ENCODE data around the gene CFAP70. TPM values are rescaled to one million over a fixed set of nuclear protein-coding genes. Genes with fewer than 3 reads are reported as not detected.

CFAP70 gene
- total and polyA plus RNA-seq, 2 of the 8 experiments (the other 6 are each of a cell fraction or from before 2014, with no cell fraction given) = 0.21 to 0.30 TPM

DNA sequence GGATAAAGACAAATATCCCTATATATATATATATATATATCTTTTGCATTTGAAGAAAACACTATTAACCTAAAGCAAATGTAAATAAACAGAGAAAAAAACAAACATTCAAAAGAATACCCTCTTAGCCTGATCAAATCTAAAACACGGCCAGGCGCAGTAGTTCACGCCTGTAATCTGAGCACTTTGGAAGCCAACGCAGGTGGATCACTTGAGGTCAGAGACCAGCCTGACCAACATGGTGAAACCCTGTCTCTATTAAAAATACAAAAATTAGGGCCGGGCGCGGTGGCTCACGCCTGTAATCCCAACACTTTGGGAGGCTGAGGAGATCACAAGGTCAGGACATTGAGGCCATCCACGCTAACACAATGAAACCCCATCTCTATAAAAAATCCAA, 46.0 kb upstream of the CFAP70 start:
- Histone ChIP-seq H4K8ac (ENCODE audit: extremely low read depth, insufficient read depth, low read length) (no peak overlapping the region), H3K56ac (replicated peaks; ENCODE audit: insufficient read length, low read depth, low read length) (no peak overlapping the region), H2BK12ac (ENCODE audit: low read depth, low read length) (no peak overlapping the region), H2BK20ac (ENCODE audit: low read length) (no peak overlapping the region), H3K79me2 (ENCODE audit: control insufficient read depth in 1 of 2, insufficient read depth in 2 of 2, low read length in 2 of 2) (peaks cover 3 to 61% of the 10 kb centered on the region in 2 experiments; a peak in 3 of 4 replicates), H3K18ac (ENCODE audit: extremely low read depth, low read length) (no peak overlapping the region), H4K20me1 (replicated peaks in 1 of 2; ENCODE audit: control insufficient read depth in 1 of 2, insufficient read depth in 2 of 2, low read length in 2 of 2) (peaks cover 0 to 7% of the 10 kb centered on the region in 2 experiments), H2AFZ (ENCODE audit: low read length) (no peak overlapping the region), H3K4me2 (ENCODE audit: insufficient read depth in 1 of 2, low read depth in 2 of 2, low read length in 2 of 2) (no peak overlapping the region), H3K36me3 (ENCODE audit: control insufficient read depth in 2 of 4, insufficient read depth in 4 of 4, low read length in 3 of 4) (no peaks in the 10 kb centered on the region), H3K79me1 (ENCODE audit: low read depth, low read length) (peaks cover 4% of the 10 kb centered on the region), H3K9me3 (ENCODE audit: insufficient read depth in 2 of 2, low read depth in 1 of 2, low read length in 1 of 2) (no peaks in the 10 kb centered on the region), H3K27me3 (replicated peaks in 1 of 4; ENCODE audit: control insufficient read depth in 3 of 4, extremely low read depth in 1 of 4, insufficient read depth in 3 of 4, low read length in 3 of 4) (no peaks in the 10 kb centered on the region), H2BK5ac (ENCODE audit: low read depth, low read length) (no peak overlapping the region), H3K27ac (ENCODE audit: low read depth, low read length) (no peak overlapping the region), H4K91ac (replicated peaks; ENCODE audit: insufficient read length, low read length) (no peak overlapping the region), H3K4ac (replicated peaks; ENCODE audit: insufficient read length, low read depth, low read length) (no peak overlapping the region), H4K5ac (ENCODE audit: insufficient read length, low read depth, low read length) (no peak overlapping the region), H2BK120ac (replicated peaks; ENCODE audit: low read depth, low read length) (no peak overlapping the region), H2BK15ac (ENCODE audit: low read length) (no peak overlapping the region), H3K4me3 (ENCODE audit: extremely low read depth in 1 of 4, insufficient read depth in 2 of 4, low read depth in 3 of 4, low read length in 4 of 4) (no peak overlapping the region), H2AK5ac (ENCODE audit: low read depth, low read length) (no peak overlapping the region), H3K9ac (replicated peaks in 1 of 4; ENCODE audit: extremely low read depth in 1 of 4, low read depth in 3 of 4, low read length in 3 of 4) (no peak overlapping the region), H3K23me2 (ENCODE audit: low read depth, low read length) (no peaks in the 10 kb centered on the region), H3K4me1 (replicated peaks in 1 of 4; ENCODE audit: control insufficient read depth in 3 of 4, insufficient read depth in 4 of 4, low read length in 3 of 4) (no peaks in the 10 kb centered on the region), H3K23ac (ENCODE audit: insufficient read length) (no peak overlapping the region), H3K14ac (ENCODE audit: insufficient read length) (no peak overlapping the region)
- no peak for DNase-seq (ENCODE audit: low read depth in 1 of 2, low spot score in 2 of 2)
- no peak for FAIRE-seq
- WGBS, 2 experiments (ENCODE audit: extremely low coverage in 1 of 2, insufficient coverage in 1 of 2, insufficient read length in 1 of 2, insufficient replicate concordance in 2 of 2, low coverage in 1 of 2, low lambda C conversion rate in 2 of 2, missing lambda C conversion rate in 1 of 2) = 89% methylated on average over 9 of the region's 9 CpGs; no CpG with 5 or more reads in 1 of the 2 experiments
- ChIA-PET POLR2A (ENCODE audit: partially characterized antibody) (no interaction called here), CTCF (ENCODE audit: partially characterized antibody) (no interaction called here)
- no peak for TF ChIP-seq EP300 (IDR thresholded peaks at IDR 0.05; ENCODE audit: borderline replicate concordance in 1 of 2, low read depth in 2 of 2, low read length in 2 of 2)
- TF ChIP-seq ASH2L (IDR thresholded peaks at IDR 0.05; ENCODE audit: low read length) = no peak
- TF ChIP-seq BCL11A (IDR thresholded peaks at IDR 0.05; ENCODE audit: low read depth in 2 of 2, low read length in 2 of 2) = no peak
- no peak for TF ChIP-seq SIX5 (IDR thresholded peaks at IDR 0.05; ENCODE audit: low read depth, low read length)
- no peak for TF ChIP-seq KDM1A (IDR thresholded peaks at IDR 0.05; ENCODE audit: borderline replicate concordance, low read length)
- no peak for TF ChIP-seq CBX5 (IDR thresholded peaks at IDR 0.05; ENCODE audit: low read depth, low read length)
- TF ChIP-seq TAF1 (IDR thresholded peaks at IDR 0.05; ENCODE audit: low read depth, low read length) = no peak
- no peak for TF ChIP-seq RNF2 (IDR thresholded peaks at IDR 0.05; ENCODE audit: borderline replicate concordance, low read depth, low read length, missing control alignments, poor library complexity, severe bottlenecking)
- TF ChIP-seq RXRA (IDR thresholded peaks at IDR 0.05; ENCODE audit: insufficient read depth, low read depth, low read length) = no peak
- TF ChIP-seq TEAD4 (IDR thresholded peaks at IDR 0.05; ENCODE audit: low read depth, low read length) = no peak
- no peak for TF ChIP-seq PHF8 (conservative IDR thresholded peaks at IDR 0.05; ENCODE audit: low read depth, low read length)
- no peak for TF ChIP-seq EZH2 (IDR thresholded peaks at IDR 0.05; ENCODE audit: low read depth, low read length, severe bottlenecking)
- TF ChIP-seq ATF3 (IDR thresholded peaks at IDR 0.05; ENCODE audit: insufficient read depth, low read depth, low read length) = no peak
